Panc1 (cell line): Measurements from ENCODE around the gene ATP9A. TPM values are rescaled to one million over a fixed set of nuclear protein-coding genes. Genes with fewer than 3 reads are reported as not detected.

Source experiments
- ATAC-seq: fragments of 200-7000 bp; cut with Tn5 transposase; 2 replicates; pipeline ENCODE4 v1.9.1; 2020; ENCODE audit warnings: mild to moderate bottlenecking, moderate library complexity
- BruUV-seq: library from RNA; stranded (reverse); fragments of 400-500 nt; replicated peaks from 2 replicates; lab custom pipeline; 2021; lab: Mats Ljungman, UMichigan
- CTCF ChIA-PET: fragments of 300-600 bp; sonication (Branson Sonifier 250); formaldehyde crosslinking; loops from one replicate; lab custom pipeline; 2022; ENCODE audit warnings: antibody characterized with exemption; lab: Charles Lee
- POLR2A ChIA-PET: fragments of 300-600 bp; sonication (Branson Sonifier 250); formaldehyde crosslinking; loops from one replicate; lab custom pipeline; 2022; ENCODE audit warnings: antibody characterized with exemption; lab: Charles Lee
- DNase-seq: peaks from one replicate; pipeline ENCODE4 v3.0.0-alpha.2; 2010; ENCODE audit warnings: low read depth, low spot score
- H3K27ac ChIP-seq: 2 replicates; pipeline ENCODE4 v1.5.1; 2011; ENCODE audit warnings: mild to moderate bottlenecking, low read length, inconsistent platforms
- H3K27me3 ChIP-seq: fragments of 200-500 bp; sonication (Bioruptor generic); 2 replicates; pipeline ENCODE4 v1.6.0; 2014; ENCODE audit warnings: low read length, inconsistent platforms; ENCODE audit not compliant: control insufficient read depth, insufficient read depth
- H3K36me3 ChIP-seq: fragments of 200-500 bp; sonication (Bioruptor generic); 2 replicates; pipeline ENCODE4 v1.5.1; 2014; ENCODE audit warnings: inconsistent platforms, mild to moderate bottlenecking, low read length, moderate library complexity; ENCODE audit not compliant: control insufficient read depth, insufficient read depth
- H3K4me1 ChIP-seq: 2 replicates; pipeline ENCODE4 v1.5.1; 2011; ENCODE audit warnings: inconsistent platforms, mild to moderate bottlenecking, low read length, moderate library complexity; ENCODE audit not compliant: control insufficient read depth, insufficient read depth
- H3K4me3 ChIP-seq, 2 experiments: 2 replicates each; pipeline ENCODE4 v1.5.1; 2011 to 2012; ENCODE audit warnings: low read depth in 2 of 2, low read length in 2 of 2, mild to moderate bottlenecking in 2 of 2, inconsistent platforms in 1 of 2, moderate library complexity in 1 of 2
- H3K9me3 ChIP-seq: fragments of 200-500 bp; sonication (Bioruptor generic); 2 replicates; pipeline ENCODE4 v1.5.1; 2014; ENCODE audit warnings: low read depth, mild to moderate bottlenecking, inconsistent platforms, low read length, moderate library complexity; ENCODE audit not compliant: control insufficient read depth, insufficient read depth
- POLR2AphosphoS5 ChIP-seq: IDR thresholded peaks from 2 replicates; pipeline ENCODE4 v1.6.1; 2012; ENCODE audit warnings: mild to moderate bottlenecking, low read depth, low read length, moderate library complexity
- SIN3A ChIP-seq: IDR thresholded peaks from 2 replicates; pipeline ENCODE4 v1.6.1; 2012; ENCODE audit warnings: low read depth, mild to moderate bottlenecking, low read length, moderate library complexity, borderline replicate concordance; ENCODE audit not compliant: insufficient read depth
- TCF7L2 ChIP-seq: IDR thresholded peaks from 2 replicates; pipeline ENCODE4 v1.6.1; 2011; ENCODE audit warnings: mild to moderate bottlenecking, low read depth, low read length, inconsistent platforms
- in situ Hi-C: cut with HindIII; loops from 2 replicates; pipeline ENCODE4 v1.10.0; 2016; ENCODE audit warnings: low sequenced_read_pairs, low pct_unique_long_range_greater_than_20kb
- intact Hi-C: fragments of 100-400 bp; cut with micrococcal nuclease; formaldehyde crosslinking; loops from one replicate; pipeline ENCODE4 v1.10.0; 2022; ENCODE audit not compliant: unreplicated experiment
- total RNA-seq: library from RNA; stranded (reverse); gene quantifications from one replicate; pipeline ENCODE4 v1.2.1, GENCODE V29; 2021; ENCODE audit not compliant: unreplicated experiment
- TF ChIP-seq, protein P1 (sequence below), 2 experiments: IDR thresholded peaks; 2 replicates each; pipeline ENCODE4 v1.6.1; 2011 to 2012; ENCODE audit warnings: low read depth in 2 of 2, control low read depth in 1 of 2, low read length in 1 of 2, mild to moderate bottlenecking in 1 of 2, moderate library complexity in 1 of 2; ENCODE audit not compliant: insufficient read depth in 1 of 2
- TF ChIP-seq, protein P2 (sequence below): fragments of 450-650 bp; IDR thresholded peaks from 2 replicates; pipeline ENCODE4 v1.5.1; 2017; ENCODE audit warnings: mild to moderate bottlenecking

ATP9A gene
- total RNA-seq, 1 experiment from 2014 or later: 8.7 TPM

DNA sequence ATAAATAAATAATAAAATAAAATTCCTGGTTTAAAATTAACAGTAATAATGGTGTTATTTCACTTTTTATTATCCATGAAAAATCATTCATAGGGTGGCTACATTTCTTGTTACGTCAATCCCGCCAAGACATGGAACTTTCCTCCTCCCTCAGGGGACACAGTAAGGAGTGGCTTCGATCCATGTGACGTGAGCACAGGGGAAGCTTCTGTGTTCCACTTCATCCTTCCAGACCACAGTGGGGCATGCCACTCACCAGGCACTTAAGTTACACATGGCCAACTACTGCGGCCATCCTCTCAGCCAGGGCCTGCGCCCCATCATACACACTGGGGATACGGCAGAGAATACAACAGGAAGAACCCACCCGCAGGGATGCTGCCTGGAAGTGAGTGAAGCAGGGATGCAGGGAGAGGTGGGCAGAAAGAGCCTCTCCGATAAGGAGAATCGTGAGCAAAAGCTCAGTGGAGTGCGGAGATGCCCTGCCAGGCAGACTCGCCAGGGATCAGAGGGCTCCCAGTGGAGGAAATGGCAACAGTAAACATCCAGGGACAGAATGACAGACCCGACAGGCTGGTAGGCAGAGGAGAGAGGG lies 75.3 kb downstream of the ATP9A start:
- ATAC-seq (no peak), DNase-seq (no peak)
- CTCF ChIA-PET: no interaction called here
- H3K36me3 ChIP-seq: no peaks in the 10 kb centered on the region
- no peak overlapping the region for H3K4me3 ChIP-seq
- H3K4me1 ChIP-seq: peaks cover 19% of the 10 kb centered on the region
- H3K9me3 ChIP-seq: no peaks in the 10 kb centered on the region
- TF ChIP-seq, protein P1, sequence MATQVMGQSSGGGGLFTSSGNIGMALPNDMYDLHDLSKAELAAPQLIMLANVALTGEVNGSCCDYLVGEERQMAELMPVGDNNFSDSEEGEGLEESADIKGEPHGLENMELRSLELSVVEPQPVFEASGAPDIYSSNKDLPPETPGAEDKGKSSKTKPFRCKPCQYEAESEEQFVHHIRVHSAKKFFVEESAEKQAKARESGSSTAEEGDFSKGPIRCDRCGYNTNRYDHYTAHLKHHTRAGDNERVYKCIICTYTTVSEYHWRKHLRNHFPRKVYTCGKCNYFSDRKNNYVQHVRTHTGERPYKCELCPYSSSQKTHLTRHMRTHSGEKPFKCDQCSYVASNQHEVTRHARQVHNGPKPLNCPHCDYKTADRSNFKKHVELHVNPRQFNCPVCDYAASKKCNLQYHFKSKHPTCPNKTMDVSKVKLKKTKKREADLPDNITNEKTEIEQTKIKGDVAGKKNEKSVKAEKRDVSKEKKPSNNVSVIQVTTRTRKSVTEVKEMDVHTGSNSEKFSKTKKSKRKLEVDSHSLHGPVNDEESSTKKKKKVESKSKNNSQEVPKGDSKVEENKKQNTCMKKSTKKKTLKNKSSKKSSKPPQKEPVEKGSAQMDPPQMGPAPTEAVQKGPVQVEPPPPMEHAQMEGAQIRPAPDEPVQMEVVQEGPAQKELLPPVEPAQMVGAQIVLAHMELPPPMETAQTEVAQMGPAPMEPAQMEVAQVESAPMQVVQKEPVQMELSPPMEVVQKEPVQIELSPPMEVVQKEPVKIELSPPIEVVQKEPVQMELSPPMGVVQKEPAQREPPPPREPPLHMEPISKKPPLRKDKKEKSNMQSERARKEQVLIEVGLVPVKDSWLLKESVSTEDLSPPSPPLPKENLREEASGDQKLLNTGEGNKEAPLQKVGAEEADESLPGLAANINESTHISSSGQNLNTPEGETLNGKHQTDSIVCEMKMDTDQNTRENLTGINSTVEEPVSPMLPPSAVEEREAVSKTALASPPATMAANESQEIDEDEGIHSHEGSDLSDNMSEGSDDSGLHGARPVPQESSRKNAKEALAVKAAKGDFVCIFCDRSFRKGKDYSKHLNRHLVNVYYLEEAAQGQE (IDR thresholded peaks at IDR 0.05; ENCODE audit: insufficient read depth in 1 of 2, low read depth in 2 of 2, low read length in 1 of 2): no peak
- TF ChIP-seq, protein P2, sequence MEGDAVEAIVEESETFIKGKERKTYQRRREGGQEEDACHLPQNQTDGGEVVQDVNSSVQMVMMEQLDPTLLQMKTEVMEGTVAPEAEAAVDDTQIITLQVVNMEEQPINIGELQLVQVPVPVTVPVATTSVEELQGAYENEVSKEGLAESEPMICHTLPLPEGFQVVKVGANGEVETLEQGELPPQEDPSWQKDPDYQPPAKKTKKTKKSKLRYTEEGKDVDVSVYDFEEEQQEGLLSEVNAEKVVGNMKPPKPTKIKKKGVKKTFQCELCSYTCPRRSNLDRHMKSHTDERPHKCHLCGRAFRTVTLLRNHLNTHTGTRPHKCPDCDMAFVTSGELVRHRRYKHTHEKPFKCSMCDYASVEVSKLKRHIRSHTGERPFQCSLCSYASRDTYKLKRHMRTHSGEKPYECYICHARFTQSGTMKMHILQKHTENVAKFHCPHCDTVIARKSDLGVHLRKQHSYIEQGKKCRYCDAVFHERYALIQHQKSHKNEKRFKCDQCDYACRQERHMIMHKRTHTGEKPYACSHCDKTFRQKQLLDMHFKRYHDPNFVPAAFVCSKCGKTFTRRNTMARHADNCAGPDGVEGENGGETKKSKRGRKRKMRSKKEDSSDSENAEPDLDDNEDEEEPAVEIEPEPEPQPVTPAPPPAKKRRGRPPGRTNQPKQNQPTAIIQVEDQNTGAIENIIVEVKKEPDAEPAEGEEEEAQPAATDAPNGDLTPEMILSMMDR: no peak
- no peak for TF ChIP-seq TCF7L2
- no peak overlapping the region for H3K27ac ChIP-seq
- in situ Hi-C loops (no loop called here), intact Hi-C loops (no loop called here)
- BruUV-seq: no TSS peak
- no peaks in the 10 kb centered on the region for H3K27me3 ChIP-seq
- POLR2A ChIA-PET: interaction anchor here (0.6 kb wide), 1 partner anchor 301 kb away, joined by 8 read pairs; no protein-coding TSS in a partner anchor

DNA sequence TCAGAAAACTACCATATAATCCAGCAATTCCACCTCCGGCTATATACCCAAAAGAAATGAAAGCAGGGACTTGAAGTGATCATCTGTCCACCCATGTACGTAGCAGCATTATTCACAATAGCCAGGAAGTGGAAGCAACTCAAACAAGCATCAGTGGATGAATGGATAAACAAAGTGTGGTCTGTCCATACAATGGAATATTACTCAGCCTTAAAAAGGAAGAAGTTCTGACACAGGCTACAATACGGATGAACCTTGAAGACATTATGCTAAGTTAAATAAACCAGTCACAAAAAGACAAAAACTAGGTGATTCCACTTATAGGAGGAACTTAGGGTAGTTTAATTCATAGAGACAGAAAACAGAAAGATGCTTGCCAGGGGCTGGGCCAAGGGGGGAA lies 76.5 kb downstream of the ATP9A start:
- Histone ChIP-seq H3K9me3 (no peaks in the 10 kb centered on the region), H3K4me3 (no peak overlapping the region), H3K4me1 (peaks cover 10% of the 10 kb centered on the region), H3K27me3 (no peaks in the 10 kb centered on the region), H3K36me3 (no peaks in the 10 kb centered on the region), H3K27ac (no peak overlapping the region)
- DNase-seq (no peak), ATAC-seq (no peak)
- in situ Hi-C loops: no loop called here
- no TSS peak for BruUV-seq
- intact Hi-C loops: no loop called here
- no peak for TF ChIP-seq TCF7L2
- TF ChIP-seq, protein P1 (IDR thresholded peaks at IDR 0.05; ENCODE audit: insufficient read depth in 1 of 2, low read depth in 2 of 2, low read length in 1 of 2): no peak
- TF ChIP-seq, protein P2: no peak
- TF ChIP-seq POLR2AphosphoS5: no peak
- no peak for TF ChIP-seq SIN3A
- ChIA-PET CTCF (no interaction called here), POLR2A (no interaction called here)
